NB4 (cell line): ENCODE measurements around the gene C11orf97.

ENCODE experiments used
- DNase-seq: peaks from one replicate; pipeline ENCODE4 v3.0.0; 2010; ENCODE audit warnings: low read depth
- H3K4me3 ChIP-seq: one replicate; pipeline ENCODE4 v1.5.1; 2011; ENCODE audit warnings: mild to moderate bottlenecking, low read depth, low read length, moderate library complexity
- CTCF ChIP-seq: IDR thresholded peaks from one replicate; pipeline ENCODE4 v1.5.1; 2012; ENCODE audit warnings: low read depth, low read length
- MAX ChIP-seq: IDR thresholded peaks from 2 replicates; pipeline ENCODE4 v1.6.1; 2011; ENCODE audit warnings: low read depth, low read length
- MYC ChIP-seq: IDR thresholded peaks from 2 replicates; pipeline ENCODE4 v1.6.1; 2011; ENCODE audit warnings: low read depth, low read length
- POLR2A ChIP-seq: IDR thresholded peaks from 2 replicates; pipeline ENCODE4 v1.6.1; 2011; ENCODE audit warnings: mild to moderate bottlenecking; ENCODE audit not compliant: insufficient read length; ENCODE audit errors: extremely low read depth

The C11orf97 gene

GRCh38 chr11:94537031-94537600 is 24.9 kb downstream of the C11orf97 start:
- no peak for DNase-seq
- no peak overlapping the region for H3K4me3 ChIP-seq
- no peak for TF ChIP-seq CTCF
- no peak for TF ChIP-seq MYC
- TF ChIP-seq MAX: no peak
- TF ChIP-seq POLR2A: no peak

- no peak overlapping the region for H3K4me3 ChIP-seq
- TF ChIP-seq CTCF (no peak), POLR2A (no peak), MYC (no peak), MAX (no peak)
- DNase-seq: no peak
Measured at GRCh38 chr11:94539420-94539819, 27.2 kb downstream of the C11orf97 start.

- TF ChIP-seq MAX (peak; percentile 75), CTCF (no peak), POLR2A (peak; percentile 75), MYC (peak; percentile 77)
- peak; percentile 98 for DNase-seq
- peak within 1 kb of the TSS; percentile 95 for H3K4me3 ChIP-seq
Measured at GRCh38 chr11:94543695-94544645, 31.7 kb downstream of the C11orf97 start, which contains the start of gene FUT4. Gene FUT4, plus strand, starts transcription at chr11:94543921. Its CDS starts 213 bp downstream, at chr11:94544134.

- TF ChIP-seq MAX (no peak; the same call in 1 of the 2 replicates), MYC (0 out of 2 replicates have a peak, but pooled peaks have one; percentile 38)
- DNase-seq: peak; percentile 72
Measured at GRCh38 chr11:94544646-94545263, 32.5 kb downstream of the C11orf97 start.

GRCh38 chr11:94545264-94546161 is 33.3 kb downstream of the C11orf97 start:
- DNase-seq: peak; percentile 74
- H3K4me3 ChIP-seq: peak overlapping the region; percentile 95
- TF ChIP-seq MAX: peak; percentile 71
- no peak for TF ChIP-seq POLR2A
- peak; percentile 79 for TF ChIP-seq MYC
- TF ChIP-seq CTCF: no peak

More at GRCh38 chr11:94544646-94545263, 32.5 kb downstream of the C11orf97 start:
- H3K4me3 ChIP-seq: peak overlapping the region; percentile 95
